Measurements from ENCODE around the gene BTBD3.

DNA sequence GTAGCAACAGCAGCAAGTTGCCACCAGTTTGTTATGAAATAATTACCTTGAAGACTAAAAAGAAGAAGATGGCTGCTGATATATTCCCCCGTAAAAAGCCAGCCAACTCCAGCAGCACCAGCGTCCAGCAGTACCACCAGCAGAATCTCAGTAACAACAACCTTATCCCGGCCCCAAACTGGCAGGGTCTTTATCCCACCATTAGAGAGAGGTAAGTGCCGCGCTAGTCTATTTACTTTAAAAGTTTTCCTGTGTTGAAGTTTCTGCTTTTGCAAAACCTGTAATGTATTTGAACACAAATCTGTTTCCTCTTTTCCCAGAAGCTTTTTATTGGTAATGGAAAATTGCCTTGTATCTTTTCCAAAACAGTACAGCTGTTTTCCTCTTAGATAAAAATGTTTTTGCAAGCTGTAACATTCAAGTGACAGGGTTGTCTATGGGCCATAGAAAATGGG is 725 bp downstream of the BTBD3 start:
- no peak for TF ChIP-seq POLR2A (IDR thresholded peaks at IDR 0.05)
- TF ChIP-seq, protein P1, sequence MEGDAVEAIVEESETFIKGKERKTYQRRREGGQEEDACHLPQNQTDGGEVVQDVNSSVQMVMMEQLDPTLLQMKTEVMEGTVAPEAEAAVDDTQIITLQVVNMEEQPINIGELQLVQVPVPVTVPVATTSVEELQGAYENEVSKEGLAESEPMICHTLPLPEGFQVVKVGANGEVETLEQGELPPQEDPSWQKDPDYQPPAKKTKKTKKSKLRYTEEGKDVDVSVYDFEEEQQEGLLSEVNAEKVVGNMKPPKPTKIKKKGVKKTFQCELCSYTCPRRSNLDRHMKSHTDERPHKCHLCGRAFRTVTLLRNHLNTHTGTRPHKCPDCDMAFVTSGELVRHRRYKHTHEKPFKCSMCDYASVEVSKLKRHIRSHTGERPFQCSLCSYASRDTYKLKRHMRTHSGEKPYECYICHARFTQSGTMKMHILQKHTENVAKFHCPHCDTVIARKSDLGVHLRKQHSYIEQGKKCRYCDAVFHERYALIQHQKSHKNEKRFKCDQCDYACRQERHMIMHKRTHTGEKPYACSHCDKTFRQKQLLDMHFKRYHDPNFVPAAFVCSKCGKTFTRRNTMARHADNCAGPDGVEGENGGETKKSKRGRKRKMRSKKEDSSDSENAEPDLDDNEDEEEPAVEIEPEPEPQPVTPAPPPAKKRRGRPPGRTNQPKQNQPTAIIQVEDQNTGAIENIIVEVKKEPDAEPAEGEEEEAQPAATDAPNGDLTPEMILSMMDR (IDR thresholded peaks at IDR 0.05), result no peak

All from adrenal gland (tissue), 5 donors.